Transverse colon (tissue), 4 donors: ENCODE measurements around the gene FCN2. TPM values are rescaled to one million over a fixed set of nuclear protein-coding genes. Genes with fewer than 3 reads are reported as not detected.

Experiments
- DNase-seq: peaks from one replicate; pipeline ENCODE4 v3.0.0-alpha.2; 2019
- H3K27ac ChIP-seq, 4 donors: fragments of 200-600 bp; sonication (generic); 2 replicates each; pipeline ENCODE4 v1.5.1; 2016 to 2018; ENCODE audit warnings: inconsistent platforms in 4 of 4
- H3K27me3 ChIP-seq: fragments of 200-600 bp; sonication (generic); 2 replicates; pipeline ENCODE4 v1.5.1; 2017; ENCODE audit warnings: inconsistent platforms
- H3K36me3 ChIP-seq, 4 donors: fragments of 200-600 bp; sonication (generic); 2 replicates each; pipeline ENCODE4 v1.5.1; 2017 to 2019; ENCODE audit warnings: inconsistent platforms in 4 of 4
- H3K4me1 ChIP-seq, 4 donors: fragments of 200-600 bp; sonication (generic); 2 replicates each; pipeline ENCODE4 v1.5.1; 2017 to 2020; ENCODE audit warnings: inconsistent platforms in 4 of 4
- H3K4me3 ChIP-seq, 4 donors: fragments of 200-600 bp; sonication (generic); 1 replicate in 1 of 4; 2 replicates in 3 of 4; pipeline versions ENCODE4 v1.5.1 to v1.6.1; 2017 to 2019; ENCODE audit warnings: inconsistent platforms in 4 of 4
- H3K9me3 ChIP-seq, 2 donors: fragments of 200-600 bp; sonication (generic); 2 replicates each; pipeline ENCODE4 v1.5.1; 2017 to 2019; ENCODE audit warnings: inconsistent platforms in 2 of 2
- CTCF ChIP-seq, 5 experiments: fragments of 200-600 bp in 3 of 5; fragments of 450-650 bp in 2 of 5; sonication (generic) in 3 of 5; IDR thresholded peaks; 1 replicate in 2 of 5; 2 replicates in 3 of 5; pipeline ENCODE4 v1.5.1; 2016 to 2017; ENCODE audit warnings: antibody characterized with exemption in 5 of 5, inconsistent platforms in 3 of 5, mild to moderate bottlenecking in 2 of 5, moderate library complexity in 1 of 5
- EP300 ChIP-seq: sonication (generic); formaldehyde crosslinking; IDR thresholded peaks from one replicate; pipeline ENCODE4 v1.6.1; 2017; ENCODE audit warnings: antibody characterized with exemption, low read depth
- POLR2A ChIP-seq: fragments of 450-650 bp; IDR thresholded peaks from one replicate; pipeline ENCODE4 v1.6.1; 2016; ENCODE audit warnings: antibody characterized with exemption, mild to moderate bottlenecking, moderate library complexity
- POLR2AphosphoS5 ChIP-seq, 3 donors: sonication (generic); formaldehyde crosslinking; IDR thresholded peaks; one replicate each; pipeline ENCODE4 v1.6.1; 2016; ENCODE audit warnings: antibody characterized with exemption in 3 of 3
- WGBS, 2 donors: methylation state at CpG; one replicate each; pipeline ENCODE4 v1.1.5; 2018; ENCODE audit warnings: low coverage in 1 of 2; 5-methylcytosine and 5-hydroxymethylcytosine counted together
- in situ Hi-C, 4 donors: fragments of 200-750 bp; cut with MboI; loops; one replicate each; pipeline versions ENCODE4 v1.15.0 to v1.15.1; 2017; ENCODE audit warnings: low sequenced_read_pairs in 3 of 4, low pct_ligation_motif_present in 1 of 4, low pct_unique_long_range_greater_than_20kb in 1 of 4
- intact Hi-C: fragments of 100-400 bp; cut with DNase I; formaldehyde crosslinking; loops from one replicate; pipeline ENCODE4 v1.15.1; 2023; ENCODE audit warnings: low total_unique reads
- total RNA-seq, 4 donors: library from RNA; depleted of rRNA; stranded (reverse); fragments of >200 nt; gene quantifications; one replicate each; pipeline ENCODE4 v1.1.0, GENCODE V29; 2016

Gene FCN2
- total RNA-seq, 4 donors from 2014 or later = not detected

GRCh38 chr9:134861595-134862334 is 18.8 kb upstream of the FCN2 start:
- 82 to 88% methylated on average over 8 to 17 of the region's 17 CpGs for WGBS, 2 donors
- no peak for DNase-seq
- in situ Hi-C loops (no loop called here), intact Hi-C loops (loop anchor here (5.0 kb wide), 1 partner anchor 969 kb away; no protein-coding TSS in a partner anchor)
- Histone ChIP-seq H3K9me3 (no peaks in the 10 kb centered on the region), H3K4me1 (no peaks in the 10 kb centered on the region), H3K27me3 (no peaks in the 10 kb centered on the region), H3K27ac (no peak overlapping the region), H3K4me3 (no peak overlapping the region), H3K36me3 (no peaks in the 10 kb centered on the region)
- no peak for TF ChIP-seq POLR2AphosphoS5 (IDR thresholded peaks at IDR 0.05)
- TF ChIP-seq CTCF (IDR thresholded peaks at IDR 0.05) = no peak
- no peak for TF ChIP-seq EP300
- TF ChIP-seq POLR2A = no peak

GRCh38 chr9:134863306-134863902 is 17.2 kb upstream of the FCN2 start:
- 77 to 100% methylated on average over 1 to 16 of the region's 16 CpGs for WGBS, 2 donors
- Histone ChIP-seq H3K9me3 (no peaks in the 10 kb centered on the region), H3K36me3 (no peaks in the 10 kb centered on the region), H3K27ac (no peak overlapping the region), H3K27me3 (no peaks in the 10 kb centered on the region), H3K4me1 (no peaks in the 10 kb centered on the region), H3K4me3 (no peak overlapping the region)
- intact Hi-C loops = loop anchor here (5.0 kb wide), 1 partner anchor 971 kb away; no protein-coding TSS in a partner anchor
- no peak for TF ChIP-seq POLR2A
- TF ChIP-seq CTCF (IDR thresholded peaks at IDR 0.05) = no peak
- no peak for TF ChIP-seq EP300
- TF ChIP-seq POLR2AphosphoS5 (IDR thresholded peaks at IDR 0.05) = no peak
- no peak for DNase-seq
- in situ Hi-C loops = no loop called here

GRCh38 chr9:134863941-134864820 is 16.4 kb upstream of the FCN2 start:
- no peak for DNase-seq
- Histone ChIP-seq H3K4me1 (no peaks in the 10 kb centered on the region), H3K4me3 (no peak overlapping the region), H3K36me3 (no peaks in the 10 kb centered on the region), H3K9me3 (no peaks in the 10 kb centered on the region), H3K27ac (no peak overlapping the region), H3K27me3 (no peaks in the 10 kb centered on the region)
- in situ Hi-C loops = no loop called here
- TF ChIP-seq CTCF (IDR thresholded peaks at IDR 0.05) (no peak), EP300 (no peak), POLR2A (no peak), POLR2AphosphoS5 (IDR thresholded peaks at IDR 0.05) (no peak)
- intact Hi-C loops = loop anchor here (5.0 kb wide), 1 partner anchor 972 kb away; no protein-coding TSS in a partner anchor
- 78% methylated on average over 28 of the region's 28 CpGs; no CpG with 5 or more reads in 1 of the 2 donors for WGBS, 2 donors

GRCh38 chr9:134864821-134865190 is 15.8 kb upstream of the FCN2 start:
- in situ Hi-C loops (no loop called here), intact Hi-C loops (loop anchor here (5.0 kb wide), 1 partner anchor 973 kb away; no protein-coding TSS in a partner anchor)
- no peak overlapping the region for H3K4me3 ChIP-seq
- 90% methylated on average over 13 of the region's 13 CpGs; no CpG with 5 or more reads in 1 of the 2 donors for WGBS, 2 donors
- TF ChIP-seq POLR2AphosphoS5 (IDR thresholded peaks at IDR 0.05) (no peak), EP300 (no peak), POLR2A (no peak), CTCF (IDR thresholded peaks at IDR 0.05) (no peak)
- no peak overlapping the region for H3K27ac ChIP-seq
- no peaks in the 10 kb centered on the region for H3K36me3 ChIP-seq
- H3K9me3 ChIP-seq = no peaks in the 10 kb centered on the region
- H3K27me3 ChIP-seq = no peaks in the 10 kb centered on the region
- no peak for DNase-seq
- H3K4me1 ChIP-seq = no peaks in the 10 kb centered on the region
